Breast epithelium (tissue), 3 donors: ENCODE measurements around the gene GLCE.

ENCODE experiments used
- POLR2AphosphoS5 ChIP-seq, 3 donors: sonication (generic); formaldehyde crosslinking; IDR thresholded peaks; one replicate each; pipeline ENCODE4 v1.6.1; 2017; ENCODE audit warnings: antibody characterized with exemption in 3 of 3
- TF ChIP-seq, protein P1 (sequence below), 3 donors: fragments of 450-650 bp; IDR thresholded peaks; one replicate each; pipeline ENCODE4 v1.5.1; 2016 to 2017; ENCODE audit warnings: antibody characterized with exemption in 3 of 3, mild to moderate bottlenecking in 3 of 3, moderate library complexity in 3 of 3

DNA sequence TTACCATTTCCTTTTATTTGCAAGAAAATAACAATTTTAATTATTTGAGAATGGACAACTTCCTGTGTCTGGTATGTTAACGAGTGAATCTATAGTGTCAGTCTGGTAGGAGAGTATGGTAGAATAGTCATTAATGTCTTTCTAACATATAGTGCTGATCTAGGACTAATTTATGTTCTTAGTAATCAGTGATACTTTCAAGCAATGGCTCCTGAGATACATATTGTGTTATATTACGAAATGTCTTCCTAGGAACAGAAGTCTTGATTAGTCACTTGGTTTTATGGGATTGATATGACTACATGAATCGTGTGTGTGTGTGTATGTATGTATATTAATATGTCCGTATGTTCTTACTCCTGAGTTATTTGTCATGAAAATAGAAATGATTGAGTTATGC lies 71.7 kb downstream of the GLCE start:
- no peak for TF ChIP-seq POLR2AphosphoS5 (IDR thresholded peaks at IDR 0.05)
- TF ChIP-seq, protein P1, sequence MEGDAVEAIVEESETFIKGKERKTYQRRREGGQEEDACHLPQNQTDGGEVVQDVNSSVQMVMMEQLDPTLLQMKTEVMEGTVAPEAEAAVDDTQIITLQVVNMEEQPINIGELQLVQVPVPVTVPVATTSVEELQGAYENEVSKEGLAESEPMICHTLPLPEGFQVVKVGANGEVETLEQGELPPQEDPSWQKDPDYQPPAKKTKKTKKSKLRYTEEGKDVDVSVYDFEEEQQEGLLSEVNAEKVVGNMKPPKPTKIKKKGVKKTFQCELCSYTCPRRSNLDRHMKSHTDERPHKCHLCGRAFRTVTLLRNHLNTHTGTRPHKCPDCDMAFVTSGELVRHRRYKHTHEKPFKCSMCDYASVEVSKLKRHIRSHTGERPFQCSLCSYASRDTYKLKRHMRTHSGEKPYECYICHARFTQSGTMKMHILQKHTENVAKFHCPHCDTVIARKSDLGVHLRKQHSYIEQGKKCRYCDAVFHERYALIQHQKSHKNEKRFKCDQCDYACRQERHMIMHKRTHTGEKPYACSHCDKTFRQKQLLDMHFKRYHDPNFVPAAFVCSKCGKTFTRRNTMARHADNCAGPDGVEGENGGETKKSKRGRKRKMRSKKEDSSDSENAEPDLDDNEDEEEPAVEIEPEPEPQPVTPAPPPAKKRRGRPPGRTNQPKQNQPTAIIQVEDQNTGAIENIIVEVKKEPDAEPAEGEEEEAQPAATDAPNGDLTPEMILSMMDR (IDR thresholded peaks at IDR 0.05) = no peak
